Astrocyte of the hippocampus (primary cell): ENCODE data around the gene SURF2.
A peak's percentile ranks its signal among the peaks of the same experiment; 100 is the strongest.

Source experiments
- DNase-seq: peaks from one replicate; pipeline ENCODE4 v3.0.0; 2011; ENCODE audit warnings: low read depth, low spot score

The SURF2 gene

DNA sequence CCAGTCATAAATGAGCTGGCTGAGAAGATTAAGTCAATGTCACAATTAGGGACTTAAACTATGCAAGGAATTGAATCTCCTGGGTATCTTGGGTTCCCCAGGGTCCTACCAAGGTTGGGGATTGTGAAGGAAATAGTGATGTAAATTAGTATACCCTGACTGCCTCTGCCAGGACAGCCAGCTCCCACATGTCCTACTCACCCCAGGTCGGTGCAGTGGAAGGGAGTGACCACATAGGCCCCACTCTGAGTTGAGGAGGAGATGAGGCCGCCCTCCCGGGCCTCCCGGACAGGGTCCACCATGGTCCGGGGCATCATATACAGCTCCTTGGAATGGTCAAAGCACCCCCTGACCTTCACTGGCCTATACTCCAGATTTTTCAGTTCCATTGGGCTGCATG lies 2.8 kb upstream of the SURF2 start:
- DNase-seq, result no peak

DNA sequence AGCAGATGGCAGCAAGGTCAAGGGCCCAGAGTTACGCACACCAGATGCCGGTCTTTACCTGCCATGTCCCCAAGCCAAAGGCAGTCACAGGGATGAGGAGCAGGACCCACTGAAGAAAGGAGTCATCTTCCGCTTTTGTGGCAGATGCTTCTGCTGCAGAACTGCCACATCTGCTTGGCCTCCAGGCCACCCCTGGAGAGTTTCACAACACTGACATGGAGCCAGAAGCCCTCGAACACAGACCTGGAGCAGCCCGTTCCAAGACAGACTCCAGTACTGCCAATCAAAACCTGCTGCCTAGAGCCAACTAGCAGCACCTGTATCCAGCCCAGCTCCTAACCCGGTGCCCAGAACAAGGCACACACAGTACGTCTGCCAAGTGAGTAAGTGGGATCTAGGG lies 1.6 kb upstream of the SURF2 start:
- DNase-seq, result no peak

DNA sequence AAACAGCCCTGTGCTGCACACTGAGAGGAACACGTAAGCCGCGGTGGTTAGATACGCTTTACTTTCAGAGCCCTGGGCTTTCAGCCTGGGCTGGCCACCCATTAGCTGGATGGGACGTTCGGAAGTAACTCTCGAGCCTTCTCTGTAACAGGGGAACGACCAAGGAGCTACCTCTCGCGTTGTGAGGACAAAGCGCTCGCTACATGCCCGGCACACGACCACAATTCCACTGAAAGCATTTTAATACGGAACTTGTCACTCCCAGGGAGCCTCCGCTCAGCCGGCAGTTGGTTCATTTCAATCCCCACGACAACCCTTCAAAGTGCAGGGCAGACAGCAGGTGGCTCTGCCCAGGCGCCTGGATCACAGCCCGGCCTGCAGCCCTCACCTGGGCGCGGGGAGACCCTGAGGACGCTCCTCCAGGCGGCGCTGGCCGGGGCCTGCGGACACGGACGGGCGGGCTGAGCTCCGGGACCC lies 431 bp upstream of the SURF2 start:
- peak; percentile 39 for DNase-seq

DNA sequence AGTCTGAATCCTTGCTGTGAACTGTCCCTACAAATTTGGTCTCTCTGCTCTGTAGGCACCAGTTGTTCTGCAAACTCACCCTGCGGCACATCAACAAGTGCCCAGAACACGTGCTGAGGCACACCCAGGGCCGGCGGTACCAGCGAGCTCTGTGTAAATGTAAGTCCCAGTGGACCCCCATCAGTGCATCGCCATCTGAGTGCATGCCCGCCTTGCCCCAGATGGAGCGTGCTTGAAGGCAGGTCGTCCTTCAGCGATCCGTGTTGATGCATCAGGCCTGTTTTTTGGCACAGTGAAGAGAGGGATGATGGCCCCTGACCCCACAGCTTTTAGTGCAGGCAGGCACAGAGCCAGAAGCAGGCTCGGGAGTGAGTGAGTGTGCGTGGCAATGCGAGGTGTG lies 1.3 kb downstream of the SURF2 start:
- DNase-seq, result no peak

DNA sequence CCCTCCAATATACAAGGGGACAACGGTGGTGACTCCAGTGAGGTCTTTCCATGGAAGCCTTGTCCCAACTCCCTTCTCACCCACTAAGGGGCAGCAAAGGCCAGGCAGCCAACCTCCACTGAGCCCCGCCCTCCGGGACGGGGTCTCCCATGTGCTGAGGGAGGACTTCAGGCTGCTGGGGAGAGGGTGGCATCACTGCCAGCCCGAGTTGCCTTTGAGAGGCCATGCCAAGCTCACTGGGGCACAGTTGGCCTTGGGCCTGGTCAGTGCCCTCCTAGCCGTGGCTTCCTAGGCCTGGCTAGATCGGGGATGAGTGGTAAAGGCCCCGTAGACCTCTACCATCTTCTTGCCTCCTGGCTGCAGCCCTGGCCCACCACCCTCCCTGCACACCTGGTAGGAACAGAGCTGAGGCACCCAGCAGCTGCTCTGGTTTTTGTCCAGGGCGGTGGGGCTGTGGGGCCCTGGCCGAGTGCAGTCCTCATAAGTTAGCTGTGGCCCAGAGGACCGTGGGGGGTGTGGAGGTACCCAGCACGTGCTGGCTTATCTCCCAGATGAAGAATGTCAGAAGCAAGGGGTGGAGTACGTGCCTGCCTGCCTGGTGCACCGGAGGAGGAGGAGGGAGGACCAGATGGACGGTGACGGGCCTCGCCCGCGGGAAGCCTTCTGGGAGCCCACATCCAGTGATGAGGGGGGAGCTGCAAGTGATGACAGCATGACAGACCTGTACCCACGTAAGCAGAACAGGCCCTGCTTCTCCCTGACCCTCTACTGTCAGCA lies 3.2 kb downstream of the SURF2 start:
- no peak for DNase-seq

DNA sequence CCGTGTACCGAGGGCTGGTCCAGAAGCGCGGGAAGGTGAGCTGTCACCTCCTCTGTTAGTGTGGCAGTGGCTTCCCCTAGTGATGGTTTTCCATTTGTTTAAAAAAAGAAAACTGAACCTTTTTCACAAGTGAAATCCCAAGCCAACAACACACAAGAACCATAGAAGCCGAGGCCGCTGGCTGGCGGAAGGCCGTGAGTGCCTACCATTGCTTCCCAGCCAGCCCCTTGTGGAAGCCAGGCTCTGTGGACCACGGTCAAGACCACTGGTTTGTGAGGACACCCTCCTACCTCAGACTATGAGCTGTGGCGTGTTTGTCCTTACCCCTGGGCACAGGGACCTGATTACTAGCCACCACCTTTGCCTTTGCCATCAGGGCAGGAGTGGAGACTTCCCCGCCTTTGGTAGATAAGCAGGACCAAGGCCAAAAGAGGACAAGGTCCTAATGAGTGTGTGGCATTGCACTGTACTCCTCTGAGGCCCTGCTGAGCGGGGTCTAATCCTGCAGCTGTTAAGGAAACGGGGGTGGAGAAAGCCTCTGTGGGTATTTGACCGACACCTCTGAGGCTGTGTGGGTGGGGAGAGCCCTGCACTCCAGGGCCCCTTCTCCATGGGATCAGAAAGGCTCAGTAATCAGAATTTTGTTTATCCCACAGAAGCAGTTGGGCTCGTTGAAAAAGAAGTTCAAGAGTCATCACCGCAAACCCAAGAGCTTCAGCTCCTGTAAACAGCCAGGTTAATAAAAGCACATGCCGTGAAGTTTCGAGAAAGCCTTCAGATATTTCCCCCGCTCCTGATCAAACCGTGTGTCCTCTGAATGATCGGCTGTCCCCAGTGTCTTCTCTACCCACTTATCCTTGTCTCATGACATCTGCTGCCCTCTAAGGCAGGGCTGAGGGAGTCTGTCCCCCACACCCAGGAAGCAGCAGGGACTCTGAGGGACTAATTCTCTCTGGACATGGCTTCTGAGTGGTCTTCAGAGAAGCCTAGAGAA lies 4.3 kb downstream of the SURF2 start:
- no peak for DNase-seq

DNA sequence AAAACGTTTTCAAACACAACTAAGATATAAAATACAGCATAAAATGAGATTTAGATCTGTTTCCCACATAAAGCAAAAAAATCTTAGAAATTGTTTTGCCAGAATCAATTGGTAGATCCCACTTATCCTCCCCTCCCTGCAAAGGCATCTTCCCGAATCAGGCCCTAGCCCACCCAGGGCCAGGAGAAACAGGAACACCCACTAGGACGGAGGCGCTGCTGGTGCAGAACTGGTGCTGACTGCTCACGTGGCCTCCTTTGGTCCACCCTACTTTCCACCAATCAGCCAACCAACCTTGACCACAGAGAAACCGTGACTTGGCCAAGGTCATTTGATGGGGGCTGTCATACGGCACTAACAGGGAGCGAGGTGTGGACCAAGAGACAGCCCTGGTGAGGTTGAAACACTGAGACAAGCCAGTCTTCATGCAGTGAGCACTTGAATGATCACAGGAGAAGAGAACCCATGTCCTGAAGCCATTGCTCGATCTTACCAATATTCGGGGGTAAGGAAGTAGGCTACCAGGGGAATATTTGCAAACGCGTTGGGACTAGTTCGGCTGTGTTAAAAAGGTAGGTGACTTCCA lies 5.2 kb downstream of the SURF2 start:
- no peak for DNase-seq

DNA sequence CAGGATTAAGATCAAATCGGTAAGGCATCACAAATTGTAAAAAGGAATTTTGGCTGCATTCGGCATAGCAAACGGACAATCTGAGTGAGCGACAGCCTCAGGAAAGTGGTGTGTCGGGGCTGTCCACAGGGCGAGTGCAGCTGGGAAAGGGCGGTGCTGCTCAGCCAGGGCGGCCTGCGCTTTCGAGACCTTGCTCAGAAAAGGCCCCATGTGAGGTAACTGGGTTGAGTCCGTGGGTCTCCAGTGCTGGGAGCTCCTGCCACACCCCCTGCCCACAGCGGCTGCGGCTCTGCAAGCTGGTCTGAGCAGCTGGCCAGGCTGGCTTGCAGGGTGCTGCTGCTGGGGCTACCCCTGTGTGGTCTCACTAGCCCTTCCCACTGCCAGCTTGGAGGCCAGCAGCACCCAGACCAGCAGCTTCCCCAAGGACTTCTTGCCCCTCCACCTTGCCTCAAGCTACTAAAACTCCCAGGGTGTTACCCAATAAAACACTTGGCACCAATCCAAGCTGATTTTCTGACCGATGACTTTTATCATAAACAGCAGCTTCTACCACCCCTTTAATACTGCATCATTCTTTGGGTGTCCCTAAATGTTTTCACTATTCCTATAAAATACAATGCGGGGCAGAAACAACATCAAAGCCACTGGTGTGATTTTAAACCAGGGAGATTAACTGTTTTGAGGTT lies 6.2 kb downstream of the SURF2 start:
- DNase-seq, result no peak

DNA sequence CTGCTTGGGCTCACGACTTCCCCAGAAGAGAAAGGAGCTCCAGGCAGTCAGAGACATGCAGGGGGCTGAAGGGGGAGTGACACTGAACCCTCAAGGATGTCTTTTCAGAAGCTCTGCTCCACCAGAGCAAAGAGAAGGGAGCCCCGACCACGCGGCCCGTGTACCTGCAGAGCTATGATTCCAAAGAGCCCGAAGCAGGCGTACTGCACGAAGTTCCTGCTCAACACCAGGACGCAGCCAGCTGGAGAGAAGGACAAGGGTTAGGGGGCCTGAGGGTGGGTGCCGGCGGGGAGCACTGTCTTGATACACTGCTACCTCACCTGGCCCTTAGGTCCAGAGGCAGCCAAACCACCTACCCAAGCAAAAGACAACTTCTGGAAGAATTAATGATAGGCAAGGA lies 10.1 kb downstream of the SURF2 start:
- no peak for DNase-seq

DNA sequence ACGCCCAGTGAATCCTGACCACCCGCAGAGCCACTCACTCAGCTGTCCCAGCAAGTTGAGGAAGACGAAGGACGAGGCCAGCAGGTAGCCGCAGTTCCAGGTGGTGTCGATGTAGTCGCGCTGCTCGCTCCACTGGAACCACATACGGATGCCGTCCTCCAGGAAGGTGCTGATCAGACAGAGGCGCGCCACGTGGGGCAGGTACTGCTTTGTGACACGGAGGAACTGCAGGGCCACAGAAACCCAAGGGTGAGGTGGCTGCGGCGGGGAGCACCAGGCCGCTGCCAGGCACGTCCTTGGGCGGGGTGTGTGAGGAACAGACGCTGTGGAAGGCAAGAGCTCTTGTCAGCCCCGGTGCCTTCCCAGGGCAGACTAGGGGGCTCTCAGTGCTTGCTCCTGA lies 10.9 kb downstream of the SURF2 start:
- DNase-seq, result no peak

DNA sequence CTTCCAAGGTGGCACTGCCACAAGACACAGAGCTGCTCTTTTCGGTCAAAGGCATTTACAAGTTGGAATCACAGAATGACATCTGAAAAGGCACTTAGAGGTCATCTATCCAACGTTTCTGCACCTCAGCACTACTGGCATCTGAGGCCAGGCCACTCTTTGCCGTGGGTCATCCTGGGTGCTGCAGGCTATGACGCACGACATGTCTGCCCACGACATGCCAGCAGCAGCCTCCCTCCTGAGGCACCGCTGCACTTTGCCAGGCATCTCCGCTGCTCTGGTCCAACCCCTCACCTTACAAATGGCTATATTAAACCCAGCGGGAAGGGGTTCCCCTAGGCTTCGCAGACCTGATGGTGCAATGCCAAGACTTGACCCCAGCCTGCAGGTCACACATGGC lies 11.4 kb downstream of the SURF2 start:
- DNase-seq, result no peak

DNA sequence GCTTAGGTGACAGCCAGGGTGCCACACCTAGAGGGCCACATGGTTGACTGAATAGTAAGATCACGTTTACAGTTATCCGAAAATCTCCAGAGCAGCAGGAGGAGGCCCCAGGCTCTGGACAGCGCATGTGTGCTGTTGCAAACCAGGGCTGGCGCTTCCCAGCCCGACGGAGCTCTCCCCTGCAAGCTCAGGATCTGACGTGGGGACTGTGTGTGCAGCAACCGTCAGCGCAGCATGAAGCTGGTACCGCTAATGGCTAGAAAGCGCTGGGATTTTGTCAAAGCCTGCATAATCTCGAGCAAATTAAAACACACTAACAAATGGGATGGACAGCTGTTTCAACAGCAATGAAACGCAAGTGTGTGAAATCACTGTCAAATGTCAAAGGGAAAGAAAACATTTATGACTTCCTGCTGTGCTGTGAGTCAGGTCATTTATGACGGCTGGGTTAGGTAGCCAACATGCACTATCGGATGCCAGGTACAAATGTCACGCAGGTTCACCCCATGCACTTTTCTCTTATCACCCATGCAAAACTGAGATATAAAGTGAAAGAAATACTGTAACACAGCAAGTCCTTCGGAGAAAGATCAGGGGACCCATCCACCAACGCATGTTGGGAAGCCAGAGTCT lies 12.0 kb downstream of the SURF2 start:
- no peak for DNase-seq

DNA sequence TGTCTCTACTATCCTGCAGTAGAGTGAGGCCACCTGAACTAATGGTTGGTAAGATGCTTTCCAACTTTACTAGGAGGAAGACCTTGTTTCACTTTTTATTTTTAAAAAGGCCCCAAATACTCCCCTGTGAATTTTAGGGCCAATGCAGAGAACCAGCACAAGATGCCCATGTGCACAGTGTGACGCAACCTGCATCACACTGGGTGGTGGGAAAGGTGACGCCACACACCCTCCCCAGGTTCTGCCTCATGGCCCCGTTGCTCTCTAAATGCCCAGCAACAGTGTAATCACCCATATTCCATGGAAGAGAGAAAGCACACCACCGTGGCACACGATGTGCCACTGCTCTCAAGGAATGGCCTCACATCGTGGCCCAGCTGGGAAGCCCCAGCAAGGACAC lies 13.1 kb downstream of the SURF2 start:
- no peak for DNase-seq

DNA sequence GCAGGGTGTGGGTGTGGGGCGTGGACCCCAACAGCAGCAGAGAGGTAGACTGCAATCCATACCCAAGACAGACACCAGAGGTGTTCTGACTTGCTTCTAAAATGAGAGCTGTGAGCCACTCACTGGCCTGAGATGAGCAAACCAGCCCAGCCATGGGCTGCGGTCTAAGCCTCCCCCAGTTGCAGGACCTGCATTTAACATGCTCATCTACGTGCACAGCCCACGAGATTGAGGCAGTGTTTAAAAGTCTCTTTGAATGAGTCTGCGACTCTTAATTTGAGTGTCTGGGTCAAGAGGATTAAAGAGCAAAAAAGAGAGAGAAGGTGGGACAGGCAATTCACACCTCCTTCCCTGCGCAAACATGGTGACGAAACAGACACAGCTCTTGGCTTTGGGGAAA lies 13.6 kb downstream of the SURF2 start:
- DNase-seq, result no peak

DNA sequence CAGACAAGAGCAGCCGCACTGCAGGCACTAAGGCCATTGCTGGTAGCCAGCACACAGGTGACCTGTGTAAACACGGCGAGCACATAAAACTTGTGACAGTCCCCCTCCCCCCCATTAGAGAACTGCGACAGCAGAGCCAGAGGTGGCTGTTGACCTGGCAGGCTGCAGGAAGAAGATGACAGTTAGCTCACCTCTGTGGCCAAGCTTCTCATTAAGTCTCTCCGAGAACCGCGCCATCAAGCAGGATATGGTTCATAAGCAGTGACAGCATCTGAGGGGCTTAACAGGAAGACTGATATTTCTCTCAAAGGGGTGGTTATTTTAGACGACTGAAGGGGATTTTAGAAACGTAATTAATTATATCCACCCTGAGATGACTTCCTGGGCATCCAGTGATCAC lies 14.3 kb downstream of the SURF2 start:
- DNase-seq, result no peak

DNA sequence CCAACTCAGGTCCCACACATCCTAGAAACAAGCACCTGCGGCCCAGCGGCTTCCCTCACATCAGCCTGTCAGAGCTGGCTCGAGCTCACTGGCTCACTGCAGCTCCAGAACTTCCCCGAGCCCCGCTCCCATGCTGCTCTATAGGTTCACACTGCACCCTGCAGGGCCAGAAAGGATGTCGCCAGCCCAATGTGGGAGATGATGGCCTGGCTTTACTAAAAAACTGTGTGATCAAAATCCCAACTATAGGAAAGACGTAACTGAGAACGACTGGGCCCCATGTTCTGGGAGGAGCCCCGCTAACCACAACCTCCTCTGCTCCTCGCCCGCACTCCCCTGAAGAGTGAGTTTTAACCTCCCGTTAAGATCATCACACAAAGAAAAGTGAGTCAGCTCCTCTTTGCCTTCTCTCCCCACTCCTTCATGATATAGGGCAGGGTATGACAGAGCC lies 14.9 kb downstream of the SURF2 start:
- DNase-seq, result peak; percentile 62

DNA sequence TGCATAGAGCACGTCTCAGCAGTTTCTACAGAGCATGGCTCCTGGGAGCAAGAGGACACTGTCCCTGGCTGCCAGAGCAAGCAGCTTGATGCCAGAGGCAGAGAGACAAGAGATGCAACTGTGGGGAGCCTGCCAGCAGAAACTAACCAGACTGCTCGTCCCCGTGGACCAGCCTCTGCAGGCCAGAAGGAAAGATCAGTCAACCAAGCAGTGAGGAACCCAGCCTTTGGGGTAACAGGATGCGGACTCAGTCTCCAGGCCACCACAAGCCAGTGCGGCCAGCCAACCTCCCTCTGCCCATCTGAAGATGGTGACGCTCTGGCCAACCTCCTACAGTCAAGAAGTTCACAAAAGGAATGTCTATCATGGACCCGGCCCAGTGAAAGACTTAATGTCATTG lies 15.8 kb downstream of the SURF2 start:
- no peak for DNase-seq

DNA sequence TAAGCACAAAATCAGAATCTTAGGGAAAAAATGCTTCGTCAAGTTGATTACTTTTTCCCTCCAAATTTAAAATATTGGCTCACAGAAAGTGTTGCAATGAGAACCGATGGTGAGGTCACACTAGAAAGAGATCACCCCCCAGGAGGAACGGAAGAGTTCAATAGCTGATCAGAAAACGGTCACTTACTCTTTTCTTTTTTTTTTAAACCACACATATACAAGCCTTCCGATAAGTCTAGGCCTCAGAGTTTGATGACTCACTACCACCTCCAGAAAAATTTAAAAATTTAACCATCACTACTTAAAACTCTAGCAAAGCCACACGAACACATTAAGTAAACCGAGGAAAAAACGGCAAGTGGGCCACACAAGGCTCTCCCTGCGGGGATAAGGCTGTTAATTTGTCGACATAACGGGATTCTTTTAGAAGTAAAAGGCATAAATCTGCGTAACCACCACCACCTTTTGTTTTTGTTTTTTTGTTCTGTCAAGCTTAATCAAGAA lies 18.3 kb downstream of the SURF2 start:
- peak; percentile 51 for DNase-seq

DNA sequence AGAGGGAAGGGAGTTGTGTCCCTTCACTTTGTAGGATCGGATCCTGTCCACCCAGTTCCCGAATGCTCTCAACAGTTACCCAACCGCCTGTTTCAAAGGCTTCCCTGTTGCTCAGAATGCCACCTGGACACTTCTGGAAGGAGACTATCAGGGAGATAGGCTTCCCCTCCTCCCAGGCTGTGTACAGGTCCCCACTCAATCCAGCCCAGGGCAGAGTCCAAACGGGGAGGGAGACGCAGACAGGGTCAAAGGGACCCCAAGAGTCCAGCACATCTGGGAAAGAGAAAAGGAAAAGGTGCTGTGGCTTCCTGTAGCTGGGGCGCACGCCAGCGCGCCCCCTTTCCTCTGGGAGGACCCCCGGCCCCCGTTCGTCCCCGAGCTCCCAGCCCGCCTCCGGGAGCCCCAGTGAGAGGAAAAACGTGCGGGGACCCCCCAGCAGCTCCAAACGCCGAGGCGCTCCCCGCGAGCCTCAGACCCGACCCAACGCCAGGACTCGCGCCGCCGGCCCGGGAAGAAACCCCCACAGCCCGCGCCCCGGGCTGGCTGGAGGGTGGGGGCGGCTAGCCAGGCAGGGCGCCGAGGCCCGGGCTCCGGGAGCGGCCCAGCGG lies 18.9 kb downstream of the SURF2 start:
- peak; percentile 58 for DNase-seq
